HEK293T (cell line): ENCODE data around the gene SLC38A6.

Experiments
- CTCF ChIA-PET: fragments of 350-600 bp; formaldehyde crosslinking; extraction: SDS; loops from one replicate; lab custom pipeline; 2021; ENCODE audit warnings: antibody characterized with exemption, inconsistent platforms; lab: Yijun Ruan, JAX
- POLR2A ChIA-PET: fragments of 350-600 bp; formaldehyde crosslinking; extraction: SDS; loops from one replicate; lab custom pipeline; 2020; ENCODE audit warnings: antibody characterized with exemption, inconsistent platforms; lab: Yijun Ruan, JAX
- DNase-seq: peaks from one replicate; pipeline ENCODE4 v3.0.0; 2012; ENCODE audit warnings: mixed read lengths; ENCODE audit errors: extremely low spot score
- ARNT ChIP-seq: fragments of 450-650 bp; IDR thresholded peaks from 2 replicates; pipeline ENCODE4 v1.6.1; 2017; ENCODE audit warnings: mild to moderate bottlenecking
- BHLHE40 ChIP-seq: fragments of 450-650 bp; IDR thresholded peaks from 2 replicates; pipeline ENCODE4 v1.6.1; 2016; ENCODE audit warnings: mild to moderate bottlenecking, moderate library complexity, borderline replicate concordance
- CTBP1 ChIP-seq: fragments of 450-650 bp; IDR thresholded peaks from 2 replicates; pipeline ENCODE4 v1.6.1; 2016; ENCODE audit warnings: borderline replicate concordance
- ELF4 ChIP-seq: fragments of 450-650 bp; IDR thresholded peaks from 2 replicates; pipeline ENCODE4 v1.6.1; 2017; ENCODE audit warnings: antibody characterized with exemption
- FOXA1 ChIP-seq: fragments of 450-650 bp; IDR thresholded peaks from 2 replicates; pipeline ENCODE4 v1.6.1; 2016; ENCODE audit warnings: mild to moderate bottlenecking
- FOXK2 ChIP-seq: fragments of 450-650 bp; IDR thresholded peaks from 2 replicates; pipeline ENCODE4 v1.6.1; 2016; ENCODE audit warnings: mild to moderate bottlenecking
- FOXM1 ChIP-seq: fragments of 450-650 bp; IDR thresholded peaks from 2 replicates; pipeline ENCODE4 v1.6.1; 2017; ENCODE audit warnings: mild to moderate bottlenecking, borderline replicate concordance
- HDGF ChIP-seq: fragments of 450-650 bp; IDR thresholded peaks from 2 replicates; pipeline ENCODE4 v1.6.1; 2017; ENCODE audit warnings: antibody characterized with exemption, borderline replicate concordance
- L3MBTL2 ChIP-seq: fragments of 450-650 bp; conservative IDR thresholded peaks from 2 replicates; pipeline ENCODE4 v1.6.1; 2016; ENCODE audit warnings: mild to moderate bottlenecking
- LEF1 ChIP-seq: fragments of 450-650 bp; IDR thresholded peaks from 2 replicates; pipeline ENCODE4 v1.6.1; 2017; ENCODE audit warnings: mild to moderate bottlenecking, borderline replicate concordance
- NFRKB ChIP-seq: fragments of 450-650 bp; IDR thresholded peaks from 2 replicates; pipeline ENCODE4 v1.6.1; 2016; ENCODE audit warnings: mild to moderate bottlenecking, moderate library complexity
- SP1 ChIP-seq: fragments of 450-650 bp; IDR thresholded peaks from 2 replicates; pipeline ENCODE4 v1.6.1; 2017
- SUZ12 ChIP-seq: fragments of 450-650 bp; IDR thresholded peaks from 2 replicates; pipeline ENCODE4 v1.6.1; 2016; ENCODE audit warnings: mild to moderate bottlenecking
- TARDBP ChIP-seq: fragments of 450-650 bp; IDR thresholded peaks from 2 replicates; pipeline ENCODE4 v1.6.1; 2016
- ZNF384 ChIP-seq: fragments of 450-650 bp; IDR thresholded peaks from 2 replicates; pipeline ENCODE4 v1.6.1; 2016
- TF ChIP-seq, protein P1 (sequence below): fragments of 450-650 bp; IDR thresholded peaks from 2 replicates; pipeline ENCODE4 v1.6.1; 2016

Gene SLC38A6

DNA sequence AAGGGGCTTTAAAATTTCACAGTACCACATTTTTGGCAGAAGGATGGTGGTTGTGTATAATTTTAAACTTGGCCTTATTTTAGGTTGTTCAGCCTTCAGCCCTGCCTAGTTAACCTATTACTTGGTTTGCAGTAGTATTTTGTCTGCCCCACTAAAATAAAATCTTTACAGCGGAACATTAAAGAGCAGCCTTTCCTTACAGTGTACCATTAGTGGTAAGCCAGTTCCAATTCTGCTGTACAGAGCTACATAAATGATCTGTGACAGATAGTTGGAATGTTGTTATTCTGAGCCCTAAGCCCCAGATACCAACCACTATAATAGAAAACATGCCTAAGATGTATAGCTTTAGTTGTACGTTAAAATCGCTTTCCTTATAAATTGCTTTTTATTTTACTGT lies 56.2 kb downstream of the SLC38A6 start:
- CTCF ChIA-PET, result no interaction called here
- TF ChIP-seq L3MBTL2 (no peak), SUZ12 (no peak), CTBP1 (no peak), ARNT (no peak)
- POLR2A ChIA-PET, result no interaction called here
- no peak for DNase-seq

DNA sequence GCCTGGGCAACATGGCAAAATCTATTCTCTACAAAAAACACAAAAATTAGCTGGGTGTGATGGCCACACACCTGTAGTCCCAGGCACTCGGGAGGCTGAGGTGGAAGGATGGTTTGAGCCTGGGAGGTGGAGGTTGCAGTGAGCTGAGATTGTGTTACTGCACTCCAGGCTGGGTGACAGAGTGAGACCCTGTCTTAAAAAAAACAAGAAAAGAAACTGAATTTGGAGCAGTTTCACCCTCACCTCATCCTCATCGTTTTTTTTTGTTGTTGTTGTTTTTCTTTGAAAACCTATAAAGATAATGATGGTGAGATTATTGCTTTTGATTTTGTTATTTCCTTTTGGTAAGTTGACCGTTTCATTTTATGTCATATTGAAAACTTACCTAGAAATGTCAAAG lies 60.7 kb downstream of the SLC38A6 start:
- TF ChIP-seq HDGF (no peak), FOXK2 (no peak), SP1 (no peak), CTBP1 (no peak), FOXM1 (no peak), ELF4 (no peak), FOXA1 (no peak), LEF1 (no peak), ARNT (no peak), NFRKB (no peak), BHLHE40 (no peak), ZNF384 (no peak), L3MBTL2 (no peak), SUZ12 (no peak), TARDBP (no peak)
- TF ChIP-seq, protein P1, sequence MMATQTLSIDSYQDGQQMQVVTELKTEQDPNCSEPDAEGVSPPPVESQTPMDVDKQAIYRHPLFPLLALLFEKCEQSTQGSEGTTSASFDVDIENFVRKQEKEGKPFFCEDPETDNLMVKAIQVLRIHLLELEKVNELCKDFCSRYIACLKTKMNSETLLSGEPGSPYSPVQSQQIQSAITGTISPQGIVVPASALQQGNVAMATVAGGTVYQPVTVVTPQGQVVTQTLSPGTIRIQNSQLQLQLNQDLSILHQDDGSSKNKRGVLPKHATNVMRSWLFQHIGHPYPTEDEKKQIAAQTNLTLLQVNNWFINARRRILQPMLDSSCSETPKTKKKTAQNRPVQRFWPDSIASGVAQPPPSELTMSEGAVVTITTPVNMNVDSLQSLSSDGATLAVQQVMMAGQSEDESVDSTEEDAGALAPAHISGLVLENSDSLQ, result no peak
- POLR2A ChIA-PET, result no interaction called here
- no peak for DNase-seq
- CTCF ChIA-PET, result interaction anchor here (0.6 kb wide), 1 partner anchor 60 kb away, joined by 5 read pairs; no protein-coding TSS in a partner anchor

DNA sequence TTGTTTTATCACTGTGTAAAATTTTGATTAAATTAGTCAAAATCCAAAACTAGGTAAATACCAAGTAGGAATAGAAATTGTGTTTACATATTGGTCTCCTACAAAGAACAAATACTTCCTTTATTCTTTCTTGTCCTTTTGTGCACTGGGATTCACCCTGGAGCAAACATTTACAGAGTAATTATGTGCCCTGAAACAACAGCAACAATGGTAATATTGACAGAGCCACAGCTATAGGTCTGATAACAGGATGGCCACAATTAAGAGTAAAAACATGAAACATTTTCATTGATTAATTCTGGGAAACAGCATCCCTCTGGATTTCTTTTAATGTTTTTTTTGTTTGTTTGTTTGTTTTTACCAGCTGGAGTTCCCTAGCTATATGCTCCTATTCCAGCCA lies 61.2 kb downstream of the SLC38A6 start:
- ChIA-PET POLR2A (no interaction called here), CTCF (interaction anchor here (0.6 kb wide), 1 partner anchor 60 kb away, joined by 5 read pairs; no protein-coding TSS in a partner anchor)
- DNase-seq, result no peak
- TF ChIP-seq NFRKB (no peak), LEF1 (no peak), FOXA1 (no peak), SP1 (no peak), TARDBP (no peak), HDGF (no peak), BHLHE40 (no peak)
- TF ChIP-seq, protein P1, result no peak

- no peak for DNase-seq
- POLR2A ChIA-PET, result interaction anchor here (0.8 kb wide), 1 partner anchor 387 kb away, joined by 3 read pairs; no protein-coding TSS in a partner anchor
- TF ChIP-seq TARDBP (no peak), ELF4 (no peak), CTBP1 (no peak), BHLHE40 (no peak), L3MBTL2 (no peak), SUZ12 (no peak), HDGF (no peak), SP1 (no peak), ARNT (no peak), FOXM1 (no peak), LEF1 (no peak), FOXK2 (no peak), FOXA1 (no peak)
- TF ChIP-seq, protein P1, result no peak
- CTCF ChIA-PET, result interaction anchor here (0.7 kb wide), 1 partner anchor 172 kb away, joined by 4 read pairs; no protein-coding TSS in a partner anchor
These were observed 62.5 kb downstream of the SLC38A6 start for GRCh38 chr14:61043506-61043905.

DNA sequence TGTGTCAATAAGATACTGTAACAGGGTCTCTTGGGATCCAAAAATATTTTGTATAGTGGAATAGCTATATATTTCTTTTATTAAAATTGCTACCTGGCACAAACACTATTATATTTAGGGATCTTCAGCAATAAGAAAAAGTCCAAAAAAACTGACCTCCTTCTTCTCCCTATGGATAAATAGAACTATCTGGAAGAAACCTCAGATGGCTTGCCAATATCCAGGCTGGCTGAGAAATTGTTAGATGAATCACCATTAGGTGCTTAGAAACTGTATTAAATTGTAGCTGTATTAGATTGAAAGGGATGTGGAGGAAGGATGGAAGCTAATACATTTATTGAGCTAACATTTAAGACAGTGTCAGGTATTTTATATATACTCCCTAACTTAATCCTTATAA lies 66.0 kb downstream of the SLC38A6 start:
- ChIA-PET CTCF (no interaction called here), POLR2A (no interaction called here)
- TF ChIP-seq SP1 (no peak), SUZ12 (no peak), BHLHE40 (no peak), ZNF384 (no peak), NFRKB (no peak), L3MBTL2 (no peak), FOXK2 (no peak), HDGF (no peak), ELF4 (no peak), LEF1 (no peak), ARNT (no peak), TARDBP (no peak), FOXA1 (no peak), FOXM1 (no peak), CTBP1 (no peak)
- TF ChIP-seq, protein P1, result no peak

GRCh38 chr14:61048640-61049039 lies 67.6 kb downstream of the SLC38A6 start:
- POLR2A ChIA-PET, result no interaction called here
- CTCF ChIA-PET, result no interaction called here
- no peak for DNase-seq
- TF ChIP-seq NFRKB, result no peak
- no peak for TF ChIP-seq ELF4
- TF ChIP-seq BHLHE40, result no peak
- TF ChIP-seq SUZ12, result no peak
- TF ChIP-seq LEF1, result no peak
- no peak for TF ChIP-seq L3MBTL2
- TF ChIP-seq ARNT, result no peak
- TF ChIP-seq, protein P1, result no peak
- TF ChIP-seq SP1, result no peak
- TF ChIP-seq FOXK2, result no peak
- TF ChIP-seq FOXM1, result no peak
- no peak for TF ChIP-seq TARDBP
- TF ChIP-seq CTBP1, result no peak
- no peak for TF ChIP-seq FOXA1
- no peak for TF ChIP-seq ZNF384
- TF ChIP-seq HDGF, result no peak

More for the DNA sequence above, 66.0 kb downstream of the SLC38A6 start:
- DNase-seq, result no peak
